GM12878 (cell line): Measurements from ENCODE around the gene RAB3B. TPM values are rescaled to one million over a fixed set of nuclear protein-coding genes. Genes with fewer than 3 reads are reported as not detected.

Experiments used
- ATAC-seq: fragments of 200-7000 bp; cut with Tn5 transposase; 3 replicates; pipeline ENCODE4 v1.9.1; 2020; ENCODE audit warnings: mild to moderate bottlenecking, moderate library complexity
- BruUV-seq: library from RNA; stranded (reverse); fragments of 400-500 nt; replicated peaks from 2 replicates; lab custom pipeline; 2021; lab: Mats Ljungman, UMichigan
- CTCF ChIA-PET: fragments of 300-600 bp; sonication (Branson Sonifier 250); formaldehyde crosslinking; extraction: SDS; loops from one replicate; lab custom pipeline; 2021; ENCODE audit warnings: inconsistent platforms; lab: Yijun Ruan, JAX
- POLR2A ChIA-PET: fragments of 350-600 bp; formaldehyde crosslinking; extraction: SDS; loops from one replicate; lab custom pipeline; 2021; ENCODE audit warnings: inconsistent platforms; lab: Charles Lee
- RAD21 ChIA-PET: fragments of 300-600 bp; sonication (Branson Sonifier 250); formaldehyde crosslinking; loops from one replicate; lab custom pipeline; 2023; ENCODE audit warnings: antibody characterized with exemption; ENCODE audit not compliant: unreplicated experiment; lab: Charles Lee
- SMC1A ChIA-PET: fragments of 300-600 bp; sonication (Branson Sonifier 250); formaldehyde crosslinking; loops from one replicate; lab custom pipeline; 2023; ENCODE audit not compliant: unreplicated experiment, uncharacterized antibody; lab: Charles Lee
- DNase-seq: peaks from one replicate; pipeline ENCODE4 v3.0.0-alpha.2; 2011; ENCODE audit warnings: low read depth, low spot score
- FAIRE-seq: peaks from 3 replicates; lab custom pipeline; 2011; peaks lifted over from hg19 to GRCh38; lab: Jason Lieb, UNC
- H2AFZ ChIP-seq: 2 replicates; pipeline ENCODE4 v1.6.0; 2011; ENCODE audit warnings: low read depth, low read length, control low read depth; ENCODE audit not compliant: control insufficient read depth
- H3K27ac ChIP-seq: 2 replicates; pipeline ENCODE4 v1.5.1; 2011; ENCODE audit warnings: control low read depth; ENCODE audit not compliant: control insufficient read depth, insufficient read depth
- H3K27me3 ChIP-seq, 2 experiments: replicated peaks in 1 of 2; 2 replicates each; pipeline versions ENCODE4 v1.6.0 to v1.6.1; 2011; ENCODE audit warnings: low read length in 1 of 2; ENCODE audit not compliant: control insufficient read depth in 2 of 2, insufficient read depth in 2 of 2
- H3K36me3 ChIP-seq, 2 experiments: 2 replicates each; pipeline ENCODE4 v1.5.1; 2011; ENCODE audit warnings: low read length in 1 of 2; ENCODE audit not compliant: control insufficient read depth in 2 of 2, insufficient read depth in 2 of 2
- H3K4me1 ChIP-seq: 2 replicates; pipeline ENCODE4 v1.6.1; 2011; ENCODE audit warnings: mild to moderate bottlenecking, low read length, moderate library complexity, mixed read lengths; ENCODE audit not compliant: control insufficient read depth, insufficient read depth
- H3K4me2 ChIP-seq: 2 replicates; pipeline ENCODE4 v1.6.0; 2011; ENCODE audit warnings: control low read depth; ENCODE audit not compliant: control insufficient read depth, insufficient read depth
- H3K4me3 ChIP-seq: fragments of 200-600 bp; sonication (generic); 2 replicates; pipeline ENCODE4 v1.5.1; 2016
- H3K79me2 ChIP-seq: 2 replicates; pipeline ENCODE4 v1.6.0; 2011; ENCODE audit warnings: low read length; ENCODE audit not compliant: control insufficient read depth, insufficient read depth
- H3K9ac ChIP-seq: 2 replicates; pipeline ENCODE4 v1.8.0; 2011; ENCODE audit warnings: low read length, control low read depth, mixed read lengths; ENCODE audit not compliant: control insufficient read depth, insufficient read depth
- H3K9me3 ChIP-seq: replicated peaks from 3 replicates; pipeline ENCODE4 v1.5.1; 2011; ENCODE audit warnings: mild to moderate bottlenecking, low read length; ENCODE audit not compliant: control insufficient read depth, insufficient read depth
- H4K20me1 ChIP-seq: 2 replicates; pipeline ENCODE4 v1.6.0; 2011; ENCODE audit not compliant: control insufficient read depth, insufficient read depth
- BHLHE40 ChIP-seq, 2 experiments: fragments of 450-650 bp in 1 of 2; IDR thresholded peaks; 2 replicates each; pipeline ENCODE4 v1.6.1; 2011 to 2017; ENCODE audit warnings: low read depth in 2 of 2, borderline replicate concordance in 1 of 2, improper control_type of control experiment in 1 of 2, low read length in 1 of 2, mild to moderate bottlenecking in 1 of 2
- CEBPZ ChIP-seq: fragments of 150-350 bp; IDR thresholded peaks from 2 replicates; pipeline ENCODE4 v1.6.1; 2016; ENCODE audit warnings: low read depth, low read length
- FOS ChIP-seq: IDR thresholded peaks from 3 replicates; pipeline ENCODE4 v1.6.1; 2011; ENCODE audit warnings: borderline replicate concordance; ENCODE audit not compliant: insufficient read length; ENCODE audit errors: extremely low read depth
- GATAD2B ChIP-seq: fragments of 450-650 bp; conservative IDR thresholded peaks from 2 replicates; pipeline ENCODE4 v1.6.1; 2017; ENCODE audit warnings: low read depth, mild to moderate bottlenecking, moderate library complexity
- KLF5 ChIP-seq: fragments of 450-650 bp; IDR thresholded peaks from 2 replicates; pipeline ENCODE4 v1.6.1; 2014; ENCODE audit warnings: mild to moderate bottlenecking; ENCODE audit not compliant: partially characterized antibody
- MYC ChIP-seq: IDR thresholded peaks from 2 replicates; pipeline ENCODE4 v1.6.1; 2011; ENCODE audit warnings: mild to moderate bottlenecking, low read length, moderate library complexity, inconsistent platforms; ENCODE audit not compliant: insufficient read depth, insufficient replicate concordance, insufficient read length, severe bottlenecking
- NKRF ChIP-seq: fragments of 450-650 bp; conservative IDR thresholded peaks from 2 replicates; pipeline ENCODE4 v1.6.1; 2017; ENCODE audit warnings: mild to moderate bottlenecking, moderate library complexity
- NR2F1 ChIP-seq: fragments of 450-650 bp; conservative IDR thresholded peaks from 2 replicates; pipeline ENCODE4 v1.6.1; 2017; ENCODE audit warnings: mild to moderate bottlenecking
- PAX5 ChIP-seq: IDR thresholded peaks from 2 replicates; pipeline ENCODE4 v1.6.1; 2011; ENCODE audit warnings: low read depth, low read length, borderline replicate concordance
- STAT3 ChIP-seq: IDR thresholded peaks from 2 replicates; pipeline ENCODE4 v1.6.1; 2011; ENCODE audit warnings: low read depth, low read length, improper control_type of control experiment
- TCF3 ChIP-seq: IDR thresholded peaks from 2 replicates; pipeline ENCODE4 v1.6.1; 2012; ENCODE audit warnings: low read depth, mild to moderate bottlenecking, low read length, borderline replicate concordance; ENCODE audit not compliant: insufficient read depth
- ZNF384 ChIP-seq: IDR thresholded peaks from 2 replicates; pipeline ENCODE4 v1.6.1; 2012; ENCODE audit warnings: low read depth, mild to moderate bottlenecking, low read length, improper control_type of control experiment, borderline replicate concordance
- WGBS: methylation state at CpG from one replicate; pipeline ENCODE4 v1.1.6; 2016; ENCODE audit warnings: low lambda C conversion rate; ENCODE audit not compliant: insufficient replicate concordance, insufficient coverage; ENCODE audit errors: missing lambda C conversion rate; 5-methylcytosine and 5-hydroxymethylcytosine counted together
- in situ Hi-C: fragments of 300-500 bp; cut with MboI; formaldehyde crosslinking; loops from 9 replicates; pipeline ENCODE4 v1.14.3; 2018; ENCODE audit warnings: mixed read lengths
- intact Hi-C: fragments of 100-400 bp; cut with micrococcal nuclease; formaldehyde crosslinking; loops from one replicate; pipeline ENCODE4 v1.14.2; 2022; ENCODE audit not compliant: unreplicated experiment
- polyA plus RNA-seq, 11 experiments: library from polyadenylated mRNA; depleted of rRNA in 4 of 11; unstranded in 6 of 11; stranded (reverse) in 5 of 11; fragments of >200 nt; fragmentation: Nextera tagmentation in 4 of 11; fragmentation: Illumina TruSeq in 1 of 11; extraction: Ambion mirVana in 4 of 11; extraction: Trizol in 1 of 11; gene quantifications; 1 replicate in 1 of 11; 2 replicates in 10 of 11; pipeline versions ENCODE4 v1.2.1 to v1.2.3, GENCODE V29; 2011 to 2016; ENCODE audit warnings: inconsistent platforms in 2 of 11, missing spikeins in 2 of 11, low read depth in 1 of 11
- total RNA-seq, 4 experiments: library from RNA; depleted of rRNA in 3 of 4; stranded (reverse); fragments of >200 nt in 3 of 4; fragmentation: Illumina TruSeq in 1 of 4; extraction: Trizol in 1 of 4; gene quantifications; 2 replicates each; pipeline versions ENCODE4 v1.2.1 to v1.2.3, GENCODE V29; 2013 to 2021
- TF ChIP-seq, protein P1 (sequence below): IDR thresholded peaks from 2 replicates; pipeline ENCODE4 v1.6.1; 2011; ENCODE audit warnings: mild to moderate bottlenecking, low read depth, low read length, moderate library complexity; ENCODE audit not compliant: insufficient replicate concordance

Gene RAB3B
- total and polyA plus RNA-seq, 10 of the 15 experiments (the other 5 are each of a cell fraction or from before 2014, with no cell fraction given): 0.05 to 0.32 (median 0.24) TPM

GRCh38 chr1:51937112-51937511 is 53.4 kb downstream of the RAB3B start:
- Histone ChIP-seq H3K27me3 (no peaks in the 10 kb centered on the region), H3K79me2 (no peaks in the 10 kb centered on the region), H3K4me3 (no peak overlapping the region), H3K27ac (no peak overlapping the region), H3K4me1 (no peaks in the 10 kb centered on the region), H3K4me2 (no peak overlapping the region), H3K9ac (no peak overlapping the region), H4K20me1 (no peaks in the 10 kb centered on the region), H3K36me3 (no peaks in the 10 kb centered on the region), H2AFZ (no peak overlapping the region), H3K9me3 (no peaks in the 10 kb centered on the region; the same call in 1 of the 3 replicates)
- DNase-seq: no peak
- TF ChIP-seq, protein P1, sequence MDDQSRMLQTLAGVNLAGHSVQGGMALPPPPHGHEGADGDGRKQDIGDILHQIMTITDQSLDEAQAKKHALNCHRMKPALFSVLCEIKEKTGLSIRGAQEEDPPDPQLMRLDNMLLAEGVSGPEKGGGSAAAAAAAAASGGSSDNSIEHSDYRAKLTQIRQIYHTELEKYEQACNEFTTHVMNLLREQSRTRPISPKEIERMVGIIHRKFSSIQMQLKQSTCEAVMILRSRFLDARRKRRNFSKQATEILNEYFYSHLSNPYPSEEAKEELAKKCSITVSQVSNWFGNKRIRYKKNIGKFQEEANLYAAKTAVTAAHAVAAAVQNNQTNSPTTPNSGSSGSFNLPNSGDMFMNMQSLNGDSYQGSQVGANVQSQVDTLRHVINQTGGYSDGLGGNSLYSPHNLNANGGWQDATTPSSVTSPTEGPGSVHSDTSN: no peak
- TF ChIP-seq CEBPZ: no peak
- no peak for TF ChIP-seq BHLHE40 (IDR thresholded peaks at IDR 0.05; ENCODE audit: borderline replicate concordance in 1 of 2, low read depth in 2 of 2, low read length in 1 of 2)
- no peak for TF ChIP-seq NKRF
- no peak for TF ChIP-seq TCF3
- TF ChIP-seq GATAD2B: no peak
- no peak for TF ChIP-seq KLF5
- TF ChIP-seq STAT3: no peak
- no peak for TF ChIP-seq PAX5
- TF ChIP-seq NR2F1: no peak
- TF ChIP-seq FOS: no peak
- TF ChIP-seq ZNF384: no peak
- no peak for TF ChIP-seq MYC
- CTCF ChIA-PET: no interaction called here
- 70% methylated on average over 4 of the region's 4 CpGs for WGBS
- POLR2A ChIA-PET: no interaction called here
- no TSS peak for BruUV-seq
- SMC1A ChIA-PET: no interaction called here
- RAD21 ChIA-PET: no interaction called here
- in situ Hi-C loops: no loop called here
- ATAC-seq: no peak
- FAIRE-seq: no peak
- intact Hi-C loops: no loop called here
